H1 (cell line): ENCODE measurements around the gene GSK3B. TPM values are rescaled to one million over a fixed set of nuclear protein-coding genes. Genes with fewer than 3 reads are reported as not detected.

ENCODE experiments used
- BACH1 ChIP-seq: IDR thresholded peaks from 2 replicates; pipeline ENCODE4 v1.6.1; 2012; ENCODE audit warnings: low read length, improper control_type of control experiment
- EGR1 ChIP-seq: IDR thresholded peaks from 2 replicates; pipeline ENCODE4 v1.6.1; 2011; ENCODE audit warnings: low read depth, low read length, borderline replicate concordance
- FOSL1 ChIP-seq: IDR thresholded peaks from 2 replicates; pipeline ENCODE4 v1.6.1; 2011; ENCODE audit warnings: mild to moderate bottlenecking, low read depth, low read length, moderate library complexity; ENCODE audit not compliant: insufficient read depth
- JUND ChIP-seq: IDR thresholded peaks from 2 replicates; pipeline ENCODE4 v1.6.1; 2011; ENCODE audit warnings: mild to moderate bottlenecking, improper control_type of control experiment, low read length
- POU5F1 ChIP-seq: IDR thresholded peaks from 2 replicates; pipeline ENCODE4 v1.6.1; 2011; ENCODE audit warnings: low read depth, mild to moderate bottlenecking, low read length, moderate library complexity
- RNF2 ChIP-seq: fragments of 200-900, 300-1000 bp; sonication (generic); IDR thresholded peaks from 2 replicates; pipeline ENCODE4 v1.7.1; 2016; ENCODE audit warnings: borderline replicate concordance, low read depth, mild to moderate bottlenecking, antibody characterized with exemption, low read length; ENCODE audit not compliant: poor library complexity, severe bottlenecking; ENCODE audit errors: missing control alignments
- SIX5 ChIP-seq: IDR thresholded peaks from 2 replicates; pipeline ENCODE4 v1.6.1; 2011; ENCODE audit warnings: mild to moderate bottlenecking, low read depth, low read length
- SP4 ChIP-seq: IDR thresholded peaks from 2 replicates; pipeline ENCODE4 v1.6.1; 2012; ENCODE audit warnings: low read length, inconsistent platforms
- TAF1 ChIP-seq: IDR thresholded peaks from 2 replicates; pipeline ENCODE4 v1.6.1; 2011; ENCODE audit warnings: mild to moderate bottlenecking, low read depth, low read length
- TBP ChIP-seq: IDR thresholded peaks from 2 replicates; pipeline ENCODE4 v1.6.1; 2011; ENCODE audit warnings: low read depth, low read length, improper control_type of control experiment
- TCF12 ChIP-seq: IDR thresholded peaks from 2 replicates; pipeline ENCODE4 v1.6.1; 2011; ENCODE audit warnings: low read depth, mild to moderate bottlenecking, low read length
- TEAD4 ChIP-seq: IDR thresholded peaks from 2 replicates; pipeline ENCODE4 v1.6.1; 2012; ENCODE audit warnings: low read depth, low read length, inconsistent platforms, mixed read lengths
- polyA plus RNA-seq, 7 experiments: library from polyadenylated mRNA; depleted of rRNA in 3 of 7; stranded (reverse) in 5 of 7; unstranded in 2 of 7; fragments of >200 nt in 5 of 7; fragments of 200-250 nt in 2 of 7; gene quantifications; 1 replicate in 5 of 7; 2 replicates in 1 of 7; 4 replicates in 1 of 7; pipeline versions ENCODE4 v1.2.1 to v1.2.3, GENCODE V29; 2011 to 2013; ENCODE audit warnings: missing spikeins in 2 of 7, mixed read lengths in 2 of 7
- total RNA-seq: library from RNA; stranded (reverse); fragmentation: NEBNext Ultra II Directional; extraction: Animal tissue kit (Norgen Biotek cat#: 25700); gene quantifications from 2 replicates; pipeline ENCODE4 v1.2.1, GENCODE V29; 2021

Gene GSK3B
- total and polyA plus RNA-seq, 2 of the 8 experiments (the other 6 are each of a cell fraction or from before 2014, with no cell fraction given): 24.2 to 50.7 TPM

- TF ChIP-seq BACH1 (no peak), POU5F1 (no peak), JUND (no peak), SP4 (no peak), SIX5 (no peak), TCF12 (no peak), TAF1 (no peak), TEAD4 (no peak), RNF2 (no peak), FOSL1 (no peak), EGR1 (no peak), TBP (no peak)
- TF ChIP-seq, all 59 proteins: peak for 0
Observed at GRCh38 chr3:120066634-120067033, 27.6 kb downstream of the GSK3B start (continued).
